Smooth muscle cell (in vitro differentiated cells): Measurements from ENCODE around the gene EPB41L1. TPM values are rescaled to one million over a fixed set of nuclear protein-coding genes. Genes with fewer than 3 reads are reported as not detected.

Experiments used
- DNase-seq: peaks from one replicate; lab custom pipeline; 2025; ENCODE audit not compliant: unreplicated experiment; lab: John Stamatoyannopoulos, UW
- H2AFZ ChIP-seq: fragments of 200-600 bp; sonication (generic); 2 replicates; pipeline ENCODE4 v1.6.0; 2016; ENCODE audit warnings: antibody characterized with exemption, low read depth, mild to moderate bottlenecking
- H3F3A ChIP-seq: fragments of 200-600 bp; sonication (generic); 2 replicates; pipeline ENCODE4 v1.6.0; 2017; ENCODE audit warnings: antibody characterized with exemption, low read depth
- H3K27ac ChIP-seq: fragments of 200-600 bp; sonication (generic); 2 replicates; pipeline ENCODE4 v1.5.1; 2016; ENCODE audit warnings: low read depth, mild to moderate bottlenecking
- H3K27me3 ChIP-seq: fragments of 200-600 bp; sonication (generic); 2 replicates; pipeline ENCODE4 v1.6.1; 2016; ENCODE audit warnings: low read depth, mild to moderate bottlenecking
- H3K36me3 ChIP-seq: fragments of 200-600 bp; sonication (generic); 2 replicates; pipeline ENCODE4 v1.5.1; 2016; ENCODE audit warnings: low read depth
- H3K4me1 ChIP-seq: fragments of 200-600 bp; sonication (generic); 2 replicates; pipeline ENCODE4 v1.5.1; 2016; ENCODE audit warnings: low read depth
- H3K4me2 ChIP-seq: fragments of 200-600 bp; sonication (generic); 2 replicates; pipeline ENCODE4 v1.6.0; 2016; ENCODE audit warnings: mild to moderate bottlenecking
- H3K4me3 ChIP-seq: fragments of 200-600 bp; sonication (generic); 2 replicates; pipeline ENCODE4 v1.5.1; 2016; ENCODE audit warnings: mild to moderate bottlenecking
- H3K79me2 ChIP-seq: fragments of 200-600 bp; sonication (generic); 2 replicates; pipeline ENCODE4 v1.6.0; 2016; ENCODE audit warnings: low read depth, mild to moderate bottlenecking
- H3K9ac ChIP-seq: fragments of 200-600 bp; sonication (generic); 2 replicates; pipeline ENCODE4 v1.6.0; 2016; ENCODE audit warnings: low read depth
- H3K9me3 ChIP-seq: fragments of 200-600 bp; sonication (generic); replicated peaks from 2 replicates; pipeline ENCODE4 v1.5.1; 2016; ENCODE audit warnings: low read depth
- H4K20me1 ChIP-seq: fragments of 200-600 bp; sonication (generic); 2 replicates; pipeline ENCODE4 v1.6.0; 2016; ENCODE audit warnings: low read depth
- CTCF ChIP-seq: fragments of 200-600 bp; sonication (generic); IDR thresholded peaks from 2 replicates; pipeline ENCODE4 v1.5.1; 2017; ENCODE audit warnings: borderline replicate concordance, mild to moderate bottlenecking, antibody characterized with exemption; ENCODE audit not compliant: insufficient read depth, poor library complexity, severe bottlenecking
- WGBS: methylation state at CpG from one replicate; pipeline ENCODE4 v1.1.7; 2016; ENCODE audit warnings: low lambda C conversion rate; 5-methylcytosine and 5-hydroxymethylcytosine counted together
- polyA plus RNA-seq: library from polyadenylated mRNA; unstranded; fragments of >200 nt; fragmentation: Nextera tagmentation; extraction: Ambion mirVana; gene quantifications from 2 replicates; pipeline ENCODE4 v1.2.1, GENCODE V29; 2016
- total RNA-seq: library from RNA; depleted of rRNA; stranded (reverse); fragments of >200 nt; gene quantifications from 2 replicates; pipeline ENCODE4 v1.2.3, GENCODE V29; 2014

EPB41L1 gene
- total and polyA plus RNA-seq, 2 experiments from 2014 or later: 14.8 to 18.0 TPM

GRCh38 chr20:36145877-36146707 is 8.4 kb upstream of the EPB41L1 start:
- WGBS: 54% methylated on average over 12 of the region's 12 CpGs

GRCh38 chr20:36147690-36148089 is 6.8 kb upstream of the EPB41L1 start:
- H3F3A ChIP-seq: no peaks in the 10 kb centered on the region
- no peak overlapping the region for H2AFZ ChIP-seq
- no peak overlapping the region for H3K4me3 ChIP-seq
- H3K27me3 ChIP-seq: no peaks in the 10 kb centered on the region
- no peak overlapping the region for H3K9ac ChIP-seq
- no peaks in the 10 kb centered on the region for H3K9me3 ChIP-seq
- no peak overlapping the region for H3K27ac ChIP-seq
- no peaks in the 10 kb centered on the region for H4K20me1 ChIP-seq
- no peaks in the 10 kb centered on the region for H3K4me1 ChIP-seq
- H3K79me2 ChIP-seq: no peaks in the 10 kb centered on the region
- 28% methylated on average over 3 of the region's 3 CpGs for WGBS
- no peak for TF ChIP-seq CTCF
- no peaks in the 10 kb centered on the region for H3K36me3 ChIP-seq
- H3K4me2 ChIP-seq: no peak overlapping the region
- no peak for DNase-seq

More at GRCh38 chr20:36145877-36146707, 8.4 kb upstream of the EPB41L1 start:
- Histone ChIP-seq H3F3A (no peaks in the 10 kb centered on the region), H3K4me1 (no peaks in the 10 kb centered on the region), H3K9me3 (no peaks in the 10 kb centered on the region), H3K9ac (no peak overlapping the region), H3K79me2 (no peaks in the 10 kb centered on the region), H3K4me3 (no peak overlapping the region), H3K27me3 (no peaks in the 10 kb centered on the region), H4K20me1 (no peaks in the 10 kb centered on the region), H3K36me3 (no peaks in the 10 kb centered on the region), H3K4me2 (no peak overlapping the region), H2AFZ (no peak overlapping the region), H3K27ac (no peak overlapping the region)
- TF ChIP-seq CTCF: no peak
- no peak for DNase-seq

DNA sequence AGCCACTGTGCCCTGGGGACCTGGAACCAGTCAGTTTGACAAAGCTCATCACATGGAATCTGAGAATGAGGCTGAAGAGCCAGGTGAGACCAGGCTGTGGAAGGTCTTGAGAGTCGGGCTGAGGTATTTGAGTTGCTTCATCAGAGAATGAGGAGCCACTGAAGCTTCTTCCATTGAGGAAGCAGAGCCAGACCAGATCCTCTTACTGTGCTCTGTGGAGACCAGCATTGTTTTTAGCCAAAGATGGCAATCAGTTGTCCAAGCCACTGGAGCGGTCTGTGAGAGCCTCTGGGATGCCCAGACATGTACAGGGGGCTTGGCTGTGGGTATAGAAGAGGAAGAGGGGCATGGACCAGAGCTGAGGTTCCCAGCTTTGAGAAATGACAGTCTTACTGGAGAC is 6.1 kb upstream of the EPB41L1 start:
- Histone ChIP-seq H3K27me3 (no peaks in the 10 kb centered on the region), H3K4me1 (no peaks in the 10 kb centered on the region), H2AFZ (no peak overlapping the region), H3F3A (no peaks in the 10 kb centered on the region), H4K20me1 (no peaks in the 10 kb centered on the region), H3K27ac (no peak overlapping the region), H3K79me2 (no peaks in the 10 kb centered on the region), H3K4me2 (no peak overlapping the region), H3K9ac (no peak overlapping the region), H3K36me3 (no peaks in the 10 kb centered on the region), H3K9me3 (no peaks in the 10 kb centered on the region), H3K4me3 (no peak overlapping the region)
- WGBS: 84% methylated on average over 2 of the region's 2 CpGs
- no peak for DNase-seq
- TF ChIP-seq CTCF: no peak

DNA sequence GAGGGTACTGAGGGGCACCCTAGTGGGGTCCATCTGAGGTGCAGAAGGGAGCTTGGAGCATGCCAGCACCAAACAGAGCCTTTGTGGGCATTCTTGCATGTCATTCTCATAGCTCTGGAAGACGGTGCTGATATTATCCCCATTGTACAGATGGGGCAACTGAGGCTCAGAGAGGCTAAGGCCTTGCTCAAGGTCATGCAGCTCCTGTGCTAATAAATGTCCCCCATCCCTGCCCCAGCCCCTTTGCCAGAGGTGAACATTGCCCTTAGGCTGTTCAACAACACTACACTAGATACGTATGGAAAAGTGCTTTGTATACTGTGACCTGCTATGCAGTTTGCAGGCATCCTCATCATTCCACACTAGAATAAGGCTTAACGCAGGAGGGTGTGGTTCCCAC is 5.5 kb upstream of the EPB41L1 start:
- Histone ChIP-seq H3K4me1 (peaks cover 2% of the 10 kb centered on the region), H4K20me1 (no peaks in the 10 kb centered on the region), H3K79me2 (no peaks in the 10 kb centered on the region), H3K27me3 (no peaks in the 10 kb centered on the region), H3K36me3 (no peaks in the 10 kb centered on the region), H2AFZ (no peak overlapping the region), H3K4me2 (no peak overlapping the region), H3F3A (no peaks in the 10 kb centered on the region), H3K9me3 (no peaks in the 10 kb centered on the region), H3K27ac (no peak overlapping the region), H3K4me3 (no peak overlapping the region), H3K9ac (no peak overlapping the region)
- TF ChIP-seq CTCF: no peak
- DNase-seq: no peak
- WGBS: 92% methylated on average over 3 of the region's 3 CpGs
